IMR-90 (cell line): Measurements from ENCODE around the gene ITPK1. TPM values are rescaled to one million over a fixed set of nuclear protein-coding genes. Genes with fewer than 3 reads are reported as not detected.

ENCODE experiments used
- ATAC-seq: fragments of 200-7000 bp; cut with Tn5 transposase; 2 replicates; pipeline ENCODE4 v1.9.1; 2020; ENCODE audit warnings: low read depth, mild to moderate bottlenecking, moderate library complexity
- BruUV-seq: library from RNA; stranded (reverse); fragments of 400-500 nt; replicated peaks from 2 replicates; lab custom pipeline; 2021; lab: Mats Ljungman, UMichigan
- CTCF ChIA-PET: fragments of 300-600 bp; formaldehyde crosslinking; extraction: SDS; loops from one replicate; lab custom pipeline; 2021; ENCODE audit warnings: antibody characterized with exemption; lab: Yijun Ruan, JAX
- POLR2A ChIA-PET: fragments of 300-600 bp; sonication (Branson Sonifier 250); formaldehyde crosslinking; loops from one replicate; lab custom pipeline; 2022; ENCODE audit warnings: antibody characterized with exemption; ENCODE audit not compliant: unreplicated experiment; lab: Charles Lee
- DNase-seq: peaks from one replicate; pipeline ENCODE4 v3.0.0; 2013
- H2AFZ ChIP-seq: replicated peaks from 2 replicates; pipeline ENCODE3; 2013; ENCODE audit warnings: low read length, mild to moderate bottlenecking; ENCODE audit not compliant: poor library complexity
- H2AK5ac ChIP-seq: 2 replicates; pipeline ENCODE4 v1.6.1; 2013; ENCODE audit warnings: low read depth, low read length, inconsistent platforms
- H2AK9ac ChIP-seq: replicated peaks from 2 replicates; pipeline ENCODE3; 2013; ENCODE audit warnings: mild to moderate bottlenecking, low read depth, low read length, moderate library complexity; ENCODE audit not compliant: poor library complexity
- H2BK120ac ChIP-seq: 2 replicates; pipeline ENCODE4 v1.6.1; 2013; ENCODE audit warnings: low read depth, low read length, inconsistent platforms
- H2BK15ac ChIP-seq: 3 replicates; pipeline ENCODE4 v1.6.1; 2013; ENCODE audit warnings: low read depth, low read length, inconsistent platforms
- H2BK20ac ChIP-seq: 2 replicates; pipeline ENCODE4 v1.6.1; 2013; ENCODE audit warnings: low read depth, mild to moderate bottlenecking, inconsistent platforms, low read length, moderate library complexity
- H2BK5ac ChIP-seq: 2 replicates; pipeline ENCODE4 v1.6.1; 2013; ENCODE audit warnings: mild to moderate bottlenecking, low read depth, low read length, inconsistent platforms; ENCODE audit not compliant: poor library complexity, severe bottlenecking
- H3K14ac ChIP-seq: replicated peaks from 2 replicates; pipeline ENCODE4 v1.6.1; 2013; ENCODE audit warnings: low read depth, low read length, inconsistent platforms
- H3K18ac ChIP-seq: 2 replicates; pipeline ENCODE4 v1.6.1; 2013; ENCODE audit warnings: low read depth, low read length, control low read depth
- H3K23ac ChIP-seq: 2 replicates; pipeline ENCODE4 v1.6.1; 2013; ENCODE audit warnings: low read depth, low read length, inconsistent platforms
- H3K27ac ChIP-seq: 2 replicates; pipeline ENCODE4 v1.5.1; 2013; ENCODE audit warnings: mild to moderate bottlenecking, control low read depth, low read length; ENCODE audit not compliant: insufficient read depth
- H3K27me3 ChIP-seq: 2 replicates; pipeline ENCODE4 v1.6.1; 2013; ENCODE audit warnings: low read length; ENCODE audit not compliant: control insufficient read depth, insufficient read depth
- H3K36me3 ChIP-seq: 2 replicates; pipeline ENCODE4 v1.6.1; 2013; ENCODE audit warnings: low read length, mixed read lengths; ENCODE audit not compliant: control insufficient read depth, insufficient read depth
- H3K4ac ChIP-seq: 2 replicates; pipeline ENCODE4 v1.6.1; 2013; ENCODE audit warnings: low read depth, low read length, inconsistent platforms
- H3K4me1 ChIP-seq: 2 replicates; pipeline ENCODE4 v1.6.1; 2013; ENCODE audit warnings: low read length, mixed read lengths; ENCODE audit not compliant: control insufficient read depth, insufficient read depth
- H3K4me2 ChIP-seq: 2 replicates; pipeline ENCODE4 v1.6.1; 2013; ENCODE audit warnings: low read depth, mild to moderate bottlenecking, control low read depth, low read length, moderate library complexity
- H3K4me3 ChIP-seq: 2 replicates; pipeline ENCODE4 v1.5.1; 2013; ENCODE audit warnings: low read depth, mild to moderate bottlenecking, control low read depth, low read length, moderate library complexity; ENCODE audit not compliant: insufficient read depth
- H3K56ac ChIP-seq: 2 replicates; pipeline ENCODE4 v1.6.1; 2013; ENCODE audit warnings: low read length, inconsistent platforms; ENCODE audit not compliant: insufficient read depth; ENCODE audit errors: extremely low read depth
- H3K79me1 ChIP-seq, 2 experiments: 2 replicates each; pipeline ENCODE4 v1.6.1; 2013; ENCODE audit warnings: low read length in 2 of 2, inconsistent platforms in 1 of 2, low read depth in 1 of 2
- H3K9ac ChIP-seq: 2 replicates; pipeline ENCODE4 v1.6.1; 2013; ENCODE audit warnings: low read depth, low read length, control low read depth
- H3K9me1 ChIP-seq: 2 replicates; pipeline ENCODE4 v1.6.1; 2013; ENCODE audit warnings: low read length, inconsistent platforms; ENCODE audit not compliant: insufficient read depth
- H3K9me3 ChIP-seq: 2 replicates; pipeline ENCODE4 v1.6.1; 2013; ENCODE audit warnings: low read length; ENCODE audit not compliant: control insufficient read depth, insufficient read depth
- H4K20me1 ChIP-seq: 2 replicates; pipeline ENCODE4 v1.6.1; 2013; ENCODE audit warnings: low read length, inconsistent platforms; ENCODE audit not compliant: insufficient read depth
- H4K5ac ChIP-seq: 2 replicates; pipeline ENCODE4 v1.6.1; 2013; ENCODE audit warnings: mild to moderate bottlenecking, low read depth, low read length, control low read depth
- H4K8ac ChIP-seq, 2 experiments: 2 replicates each; pipeline ENCODE4 v1.6.1; 2013; ENCODE audit warnings: low read depth in 2 of 2, low read length in 2 of 2, control low read depth in 1 of 2, inconsistent platforms in 1 of 2
- H4K91ac ChIP-seq: 2 replicates; pipeline ENCODE4 v1.6.1; 2013; ENCODE audit warnings: low read depth, low read length, inconsistent platforms; ENCODE audit not compliant: insufficient read depth
- BHLHE40 ChIP-seq: fragments of 150-350 bp; IDR thresholded peaks from 2 replicates; pipeline ENCODE4 v1.6.1; 2016; ENCODE audit warnings: mild to moderate bottlenecking, low read depth, low read length
- CEBPB ChIP-seq: IDR thresholded peaks from 2 replicates; pipeline ENCODE4 v1.6.1; 2012; ENCODE audit warnings: low read depth, low read length, improper control_type of control experiment
- CHD1 ChIP-seq: IDR thresholded peaks from 2 replicates; pipeline ENCODE4 v1.6.1; 2012; ENCODE audit warnings: low read depth, low read length, improper control_type of control experiment
- ELK1 ChIP-seq: fragments of 150-350 bp; IDR thresholded peaks from 2 replicates; pipeline ENCODE4 v1.6.1; 2016; ENCODE audit warnings: low read depth, mild to moderate bottlenecking, low read length, moderate library complexity, borderline replicate concordance
- FOS ChIP-seq: fragments of 150-350 bp; IDR thresholded peaks from 2 replicates; pipeline ENCODE4 v1.6.1; 2016; ENCODE audit warnings: low read depth, low read length
- MAFK ChIP-seq: IDR thresholded peaks from 2 replicates; pipeline ENCODE4 v1.6.1; 2012; ENCODE audit warnings: low read depth, low read length, improper control_type of control experiment
- MAZ ChIP-seq: IDR thresholded peaks from 2 replicates; pipeline ENCODE4 v1.6.1; 2012; ENCODE audit warnings: low read depth, mild to moderate bottlenecking, low read length, improper control_type of control experiment, moderate library complexity, borderline replicate concordance
- MXI1 ChIP-seq: IDR thresholded peaks from 2 replicates; pipeline ENCODE4 v1.6.1; 2012; ENCODE audit warnings: low read depth, mild to moderate bottlenecking, low read length, moderate library complexity, borderline replicate concordance
- NFE2L2 ChIP-seq: fragments of 150-350 bp; IDR thresholded peaks from 2 replicates; pipeline ENCODE4 v1.6.1; 2016; ENCODE audit warnings: low read depth, mild to moderate bottlenecking, low read length
- POLR2A ChIP-seq: IDR thresholded peaks from 2 replicates; pipeline ENCODE4 v1.6.1; 2012; ENCODE audit warnings: mild to moderate bottlenecking, low read depth, low read length
- RAD21 ChIP-seq: IDR thresholded peaks from 2 replicates; pipeline ENCODE4 v1.6.1; 2012; ENCODE audit warnings: low read length, improper control_type of control experiment
- RCOR1 ChIP-seq: IDR thresholded peaks from 2 replicates; pipeline ENCODE4 v1.6.1; 2012; ENCODE audit warnings: mild to moderate bottlenecking, low read length, improper control_type of control experiment; ENCODE audit not compliant: insufficient replicate concordance
- RFX5 ChIP-seq: IDR thresholded peaks from 2 replicates; pipeline ENCODE4 v1.8.0; 2012; ENCODE audit warnings: low read depth, mild to moderate bottlenecking, low read length, moderate library complexity
- SMC3 ChIP-seq: fragments of 150-350 bp; IDR thresholded peaks from 2 replicates; pipeline ENCODE4 v1.6.1; 2016; ENCODE audit warnings: low read depth, mild to moderate bottlenecking, antibody characterized with exemption, low read length, moderate library complexity
- WGBS, 2 experiments: methylation state at CpG; one replicate each; pipeline versions ENCODE4 v1.1.5 to v1.1.7; 2013; ENCODE audit warnings: missing lambda C conversion rate in 2 of 2; ENCODE audit not compliant: insufficient read length in 1 of 2; ENCODE audit errors: extremely low coverage in 2 of 2; 5-methylcytosine and 5-hydroxymethylcytosine counted together
- dilution Hi-C: fragments of 300-500 bp; cut with HindIII; formaldehyde crosslinking; loops from one replicate; pipeline ENCODE4 v1.14.3; 2018; ENCODE audit warnings: low sequenced_read_pairs; ENCODE audit not compliant: unreplicated experiment
- in situ Hi-C: fragments of 300-500 bp; cut with MboI; formaldehyde crosslinking; loops from 3 replicates; pipeline ENCODE4 v1.14.3; 2019; ENCODE audit warnings: low sequenced_read_pairs, inconsistent platforms, mixed read lengths
- intact Hi-C: fragments of 100-400 bp; cut with micrococcal nuclease; formaldehyde crosslinking; loops from 2 replicates; pipeline ENCODE4 v1.10.0; 2022
- polyA plus RNA-seq, 3 experiments: library from polyadenylated mRNA; depleted of rRNA; stranded (reverse); fragments of >200 nt; gene quantifications; 2 replicates each; pipeline ENCODE4 v1.2.3, GENCODE V29; 2012; ENCODE audit warnings: low replicate concordance in 1 of 3
- total RNA-seq: library from RNA; depleted of rRNA; stranded (reverse); fragments of >200 nt; gene quantifications from 2 replicates; pipeline ENCODE4 v1.2.3, GENCODE V29; 2012
- TF ChIP-seq, protein P1 (sequence below): conservative IDR thresholded peaks from 2 replicates; pipeline ENCODE4 v1.5.1; 2012; ENCODE audit warnings: mild to moderate bottlenecking, low read depth, low read length, improper control_type of control experiment
- TF ChIP-seq, protein P2 (sequence below): fragments of 150-350 bp; IDR thresholded peaks from 2 replicates; pipeline ENCODE4 v1.6.1; 2017; ENCODE audit warnings: mild to moderate bottlenecking, antibody characterized with exemption, low read length, low read depth

Gene ITPK1
- total and polyA plus RNA-seq, 2 of the 4 experiments (the other 2 are of a cell fraction), result 21.7 to 26.9 TPM

- no peaks in the 10 kb centered on the region for H3K79me1 ChIP-seq
- POLR2A ChIA-PET, result no interaction called here
Measured at GRCh38 chr14:93003945-93004698, 111.6 kb downstream of the ITPK1 start.

More at GRCh38 chr14:93003945-93004698, 111.6 kb downstream of the ITPK1 start:
- dilution Hi-C loops (no loop called here), intact Hi-C loops (no loop called here), in situ Hi-C loops (no loop called here)
- Histone ChIP-seq H2AK9ac (no peak overlapping the region), H3K18ac (no peak overlapping the region), H2BK5ac (no peak overlapping the region), H3K4me2 (no peak overlapping the region), H4K20me1 (no peaks in the 10 kb centered on the region), H2AFZ (no peak overlapping the region), H2BK20ac (no peak overlapping the region), H2BK15ac (no peak overlapping the region), H3K9me3 (no peaks in the 10 kb centered on the region), H3K56ac (no peak overlapping the region), H3K4me1 (peaks cover 6% of the 10 kb centered on the region; the same call in 1 of the 2 replicates), H2BK120ac (no peak overlapping the region), H4K5ac (no peak overlapping the region), H4K91ac (no peak overlapping the region), H3K27me3 (no peaks in the 10 kb centered on the region), H3K36me3 (no peaks in the 10 kb centered on the region), H3K9ac (no peak overlapping the region), H3K4ac (no peak overlapping the region), H3K4me3 (no peak overlapping the region), H4K8ac (no peak overlapping the region), H2AK5ac (no peak overlapping the region), H3K14ac (no peak overlapping the region), H3K23ac (no peak overlapping the region), H3K27ac (no peak overlapping the region), H3K9me1 (no peaks in the 10 kb centered on the region; the same call in 1 of the 2 replicates)
- DNase-seq, result no peak
- BruUV-seq, result no TSS peak
- WGBS, 2 experiments, result 94% methylated on average over 5 of the region's 18 CpGs; no CpG with 5 or more reads in 1 of the 2 experiments
- TF ChIP-seq BHLHE40 (no peak), MAFK (no peak), RAD21 (no peak), ELK1 (no peak), RCOR1 (no peak), NFE2L2 (no peak), MAZ (no peak), CHD1 (no peak), RFX5 (no peak), POLR2A (no peak), SMC3 (no peak), CEBPB (no peak), MXI1 (no peak), FOS (no peak)
- TF ChIP-seq, protein P1, sequence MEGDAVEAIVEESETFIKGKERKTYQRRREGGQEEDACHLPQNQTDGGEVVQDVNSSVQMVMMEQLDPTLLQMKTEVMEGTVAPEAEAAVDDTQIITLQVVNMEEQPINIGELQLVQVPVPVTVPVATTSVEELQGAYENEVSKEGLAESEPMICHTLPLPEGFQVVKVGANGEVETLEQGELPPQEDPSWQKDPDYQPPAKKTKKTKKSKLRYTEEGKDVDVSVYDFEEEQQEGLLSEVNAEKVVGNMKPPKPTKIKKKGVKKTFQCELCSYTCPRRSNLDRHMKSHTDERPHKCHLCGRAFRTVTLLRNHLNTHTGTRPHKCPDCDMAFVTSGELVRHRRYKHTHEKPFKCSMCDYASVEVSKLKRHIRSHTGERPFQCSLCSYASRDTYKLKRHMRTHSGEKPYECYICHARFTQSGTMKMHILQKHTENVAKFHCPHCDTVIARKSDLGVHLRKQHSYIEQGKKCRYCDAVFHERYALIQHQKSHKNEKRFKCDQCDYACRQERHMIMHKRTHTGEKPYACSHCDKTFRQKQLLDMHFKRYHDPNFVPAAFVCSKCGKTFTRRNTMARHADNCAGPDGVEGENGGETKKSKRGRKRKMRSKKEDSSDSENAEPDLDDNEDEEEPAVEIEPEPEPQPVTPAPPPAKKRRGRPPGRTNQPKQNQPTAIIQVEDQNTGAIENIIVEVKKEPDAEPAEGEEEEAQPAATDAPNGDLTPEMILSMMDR, result no peak
- TF ChIP-seq, protein P2, sequence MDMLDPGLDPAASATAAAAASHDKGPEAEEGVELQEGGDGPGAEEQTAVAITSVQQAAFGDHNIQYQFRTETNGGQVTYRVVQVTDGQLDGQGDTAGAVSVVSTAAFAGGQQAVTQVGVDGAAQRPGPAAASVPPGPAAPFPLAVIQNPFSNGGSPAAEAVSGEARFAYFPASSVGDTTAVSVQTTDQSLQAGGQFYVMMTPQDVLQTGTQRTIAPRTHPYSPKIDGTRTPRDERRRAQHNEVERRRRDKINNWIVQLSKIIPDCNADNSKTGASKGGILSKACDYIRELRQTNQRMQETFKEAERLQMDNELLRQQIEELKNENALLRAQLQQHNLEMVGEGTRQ, result no peak
- CTCF ChIA-PET, result no interaction called here
- ATAC-seq, result no peak
